ENCODE measurements around the gene COBL. TPM values are rescaled to one million over a fixed set of nuclear protein-coding genes. Genes with fewer than 3 reads are reported as not detected.
"Not testable (repeated sequence)": the region's sequence is repeated elsewhere in the genome, so short reads cannot be mapped to it uniquely, and the experiment has no call there.

Gene COBL
- total RNA-seq, 1 experiment from 2014 or later = 52.3 TPM

DNA sequence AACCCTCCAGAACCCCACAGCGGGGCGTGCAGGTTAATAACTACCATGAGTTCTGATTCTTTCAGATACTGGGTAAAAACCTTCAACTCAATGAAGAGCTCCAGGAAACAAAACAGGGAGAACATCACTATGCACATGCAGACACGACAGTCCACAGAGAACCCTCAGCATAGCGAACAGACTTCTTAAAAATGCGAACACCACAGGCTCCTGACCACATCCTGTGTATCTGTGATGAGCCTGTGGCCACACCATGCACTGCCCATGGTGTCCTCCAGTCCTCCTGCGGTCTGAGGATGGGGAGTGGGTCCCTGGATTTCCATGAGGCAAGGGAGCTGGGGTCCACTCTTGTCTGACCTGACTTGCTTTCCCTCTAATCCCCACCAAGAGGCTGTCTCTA is 107.2 kb downstream of the COBL start:
- H2BK20ac ChIP-seq (ENCODE audit: low read depth, low read length, poor library complexity, severe bottlenecking) = no peak overlapping the region
- H3K14ac ChIP-seq (ENCODE audit: insufficient read depth, low read length) = no peak overlapping the region
- H3K4ac ChIP-seq (ENCODE audit: low read depth, low read length) = no peak overlapping the region
- H4K91ac ChIP-seq (ENCODE audit: insufficient read length, low read depth, low read length) = no peak overlapping the region
- H3K9me3 Mint-ChIP-seq = peaks cover 18 to 28% of the 10 kb centered on the region in 2 experiments
- no peak overlapping the region for H3K4me3 Mint-ChIP-seq
- H3K27ac ChIP-seq (ENCODE audit: insufficient read length, low read depth, low read length) = no peak overlapping the region
- WGBS (ENCODE audit: extremely low coverage, insufficient read length, low lambda C conversion rate) = no CpG with 5 or more reads among the region's 6 CpGs
- H3K27me3 Mint-ChIP-seq (ENCODE audit: low read depth) = no peaks in the 10 kb centered on the region
- H3K27ac Mint-ChIP-seq = no peak overlapping the region
- H3K27me3 ChIP-seq (ENCODE audit: insufficient read depth, low read length) = no peaks in the 10 kb centered on the region
- no peak overlapping the region for H2AK5ac ChIP-seq (ENCODE audit: insufficient read length, low read length)
- H2BK12ac ChIP-seq (ENCODE audit: insufficient read length, low read depth, low read length) = no peak overlapping the region
- no peak overlapping the region for H4K5ac ChIP-seq (ENCODE audit: insufficient read length, low read depth, low read length)
- H3K36me3 Mint-ChIP-seq (ENCODE audit: insufficient read depth in 1 of 3, low read depth in 3 of 3) = peaks cover 4 to 31% (median 28%) of the 10 kb centered on the region in 3 experiments
- H3K18ac ChIP-seq (ENCODE audit: insufficient read length, low read depth, low read length) = no peak overlapping the region
- no peak for DNase-seq
- H2AFZ ChIP-seq (ENCODE audit: low read length) = no peak overlapping the region
- no peaks in the 10 kb centered on the region for H4K20me1 ChIP-seq (ENCODE audit: control insufficient read depth, insufficient read depth, insufficient read length)
- TF ChIP-seq, protein P1, sequence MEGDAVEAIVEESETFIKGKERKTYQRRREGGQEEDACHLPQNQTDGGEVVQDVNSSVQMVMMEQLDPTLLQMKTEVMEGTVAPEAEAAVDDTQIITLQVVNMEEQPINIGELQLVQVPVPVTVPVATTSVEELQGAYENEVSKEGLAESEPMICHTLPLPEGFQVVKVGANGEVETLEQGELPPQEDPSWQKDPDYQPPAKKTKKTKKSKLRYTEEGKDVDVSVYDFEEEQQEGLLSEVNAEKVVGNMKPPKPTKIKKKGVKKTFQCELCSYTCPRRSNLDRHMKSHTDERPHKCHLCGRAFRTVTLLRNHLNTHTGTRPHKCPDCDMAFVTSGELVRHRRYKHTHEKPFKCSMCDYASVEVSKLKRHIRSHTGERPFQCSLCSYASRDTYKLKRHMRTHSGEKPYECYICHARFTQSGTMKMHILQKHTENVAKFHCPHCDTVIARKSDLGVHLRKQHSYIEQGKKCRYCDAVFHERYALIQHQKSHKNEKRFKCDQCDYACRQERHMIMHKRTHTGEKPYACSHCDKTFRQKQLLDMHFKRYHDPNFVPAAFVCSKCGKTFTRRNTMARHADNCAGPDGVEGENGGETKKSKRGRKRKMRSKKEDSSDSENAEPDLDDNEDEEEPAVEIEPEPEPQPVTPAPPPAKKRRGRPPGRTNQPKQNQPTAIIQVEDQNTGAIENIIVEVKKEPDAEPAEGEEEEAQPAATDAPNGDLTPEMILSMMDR (conservative IDR thresholded peaks at IDR 0.05) = no peak
- no peak overlapping the region for H3K56ac ChIP-seq (ENCODE audit: insufficient read length, low read depth, low read length)
- H2BK120ac ChIP-seq (ENCODE audit: low read depth, low read length, poor library complexity, severe bottlenecking) = no peak overlapping the region
- peaks cover 18 to 28% of the 10 kb centered on the region in 2 experiments for H3K4me1 Mint-ChIP-seq
- H3K4me2 ChIP-seq (ENCODE audit: insufficient read depth, insufficient read length, low read length) = no peak overlapping the region
- no peak overlapping the region for H4K8ac ChIP-seq (replicated peaks; ENCODE audit: insufficient read length, low read depth, low read length)
- H3K23ac ChIP-seq (ENCODE audit: insufficient read length, low read depth, low read length) = no peak overlapping the region
- H3K9ac ChIP-seq (ENCODE audit: extremely low read depth, insufficient read length, low read length) = no peak overlapping the region
- H2BK15ac ChIP-seq (ENCODE audit: low read depth, low read length) = no peak overlapping the region
- H3T11ph ChIP-seq (ENCODE audit: low read length) = no peak overlapping the region
- H3K9me3 ChIP-seq (ENCODE audit: control insufficient read depth, low read depth, low read length) = no peaks in the 10 kb centered on the region
- no peaks in the 10 kb centered on the region for H3K23me2 ChIP-seq (ENCODE audit: insufficient read length, low read depth, low read length, poor library complexity, severe bottlenecking)
- no peaks in the 10 kb centered on the region for H3K79me1 ChIP-seq (ENCODE audit: insufficient read depth, low read depth, low read length, poor library complexity, severe bottlenecking)
- no peak overlapping the region for H2BK5ac ChIP-seq (ENCODE audit: insufficient read length, low read length)
- no peaks in the 10 kb centered on the region; the same call in 1 of the 2 replicates for H3K4me1 ChIP-seq (ENCODE audit: insufficient read depth, low read length)
- H3K79me2 ChIP-seq (ENCODE audit: insufficient read depth, low read length) = no peaks in the 10 kb centered on the region; the same call in 1 of the 2 replicates

DNA sequence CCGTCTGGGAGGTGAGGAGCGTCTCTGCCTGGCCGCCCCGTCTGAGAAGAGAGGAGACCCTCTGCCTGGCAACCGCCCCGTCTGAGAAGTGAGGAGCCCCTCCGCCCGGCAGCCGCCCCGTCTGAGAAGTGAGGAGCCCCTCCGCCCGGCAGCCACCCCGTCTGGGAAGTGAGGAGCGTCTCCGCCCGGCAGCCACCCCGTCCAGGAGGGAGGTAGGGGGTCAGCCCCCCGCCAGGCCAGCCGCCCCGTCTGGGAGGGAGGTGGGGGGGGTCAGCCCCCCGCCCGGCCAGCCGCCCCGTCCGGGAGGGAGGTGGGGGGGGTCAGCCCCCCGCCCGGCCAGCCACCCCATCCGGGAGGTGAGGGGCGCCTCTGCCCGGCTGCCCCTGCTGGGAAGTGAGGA is 108.5 kb downstream of the COBL start:
- WGBS (ENCODE audit: extremely low coverage, insufficient read length, low lambda C conversion rate) = no CpG with 5 or more reads among the region's 30 CpGs
- H3K23ac ChIP-seq (ENCODE audit: insufficient read length, low read depth, low read length); H3T11ph ChIP-seq (ENCODE audit: low read length); DNase-seq; H3K9ac ChIP-seq (ENCODE audit: extremely low read depth, insufficient read length, low read length); H2BK120ac ChIP-seq (ENCODE audit: low read depth, low read length, poor library complexity, severe bottlenecking); H3K27me3 ChIP-seq (ENCODE audit: insufficient read depth, low read length); H4K5ac ChIP-seq (ENCODE audit: insufficient read length, low read depth, low read length); H3K27ac Mint-ChIP-seq; H4K20me1 ChIP-seq (ENCODE audit: control insufficient read depth, insufficient read depth, insufficient read length); H3K79me1 ChIP-seq (ENCODE audit: insufficient read depth, low read depth, low read length, poor library complexity, severe bottlenecking); H3K4me2 ChIP-seq (ENCODE audit: insufficient read depth, insufficient read length, low read length); H4K91ac ChIP-seq (ENCODE audit: insufficient read length, low read depth, low read length); H2BK20ac ChIP-seq (ENCODE audit: low read depth, low read length, poor library complexity, severe bottlenecking); H3K27ac ChIP-seq (ENCODE audit: insufficient read length, low read depth, low read length); H3K27me3 Mint-ChIP-seq (ENCODE audit: low read depth); H2BK15ac ChIP-seq (ENCODE audit: low read depth, low read length); H3K14ac ChIP-seq (ENCODE audit: insufficient read depth, low read length); H3K9me3 ChIP-seq (ENCODE audit: control insufficient read depth, low read depth, low read length); H3K4me1 ChIP-seq (ENCODE audit: insufficient read depth, low read length); H2AFZ ChIP-seq (ENCODE audit: low read length); H3K4ac ChIP-seq (ENCODE audit: low read depth, low read length); H2BK5ac ChIP-seq (ENCODE audit: insufficient read length, low read length); H3K56ac ChIP-seq (ENCODE audit: insufficient read length, low read depth, low read length); H2AK5ac ChIP-seq (ENCODE audit: insufficient read length, low read length); H3K79me2 ChIP-seq (ENCODE audit: insufficient read depth, low read length); H2BK12ac ChIP-seq (ENCODE audit: insufficient read length, low read depth, low read length); H4K8ac ChIP-seq (replicated peaks; ENCODE audit: insufficient read length, low read depth, low read length); H3K18ac ChIP-seq (ENCODE audit: insufficient read length, low read depth, low read length); H3K23me2 ChIP-seq (ENCODE audit: insufficient read length, low read depth, low read length, poor library complexity, severe bottlenecking); H3K4me3 Mint-ChIP-seq: not testable (repeated sequence)
- Mint-ChIP-seq H3K36me3 (ENCODE audit: insufficient read depth in 1 of 3, low read depth in 3 of 3) (peaks cover 8 to 39% (median 27%) of the 10 kb centered on the region in 3 experiments), H3K9me3 (peaks cover 28 to 37% of the 10 kb centered on the region in 2 experiments), H3K4me1 (peaks cover 11 to 17% of the 10 kb centered on the region in 2 experiments)

All from H9 (cell line).